ENCODE results near the gene GSTA5. TPM values are rescaled to one million over a fixed set of nuclear protein-coding genes. Genes with fewer than 3 reads are reported as not detected.

GSTA5 gene
- total RNA-seq, 1 experiment from 2014 or later: not detected

- H3K9ac ChIP-seq (ENCODE audit: low read length): peak overlapping the region; percentile 68
Measured at GRCh38 chr6:52881996-52882841, 41.6 kb upstream of the GSTA5 start.

More at GRCh38 chr6:52881996-52882841, 41.6 kb upstream of the GSTA5 start:
- no peaks in the 10 kb centered on the region for H3K79me2 ChIP-seq (ENCODE audit: insufficient read depth, low read length)
- DNase-seq (ENCODE audit: low read depth, low spot score) (peak; percentile 55), ATAC-seq (peak; percentile 97)
- peak overlapping the region; percentile 99 for H3K4me2 ChIP-seq (ENCODE audit: low read length)
- intact Hi-C loops (cut with micrococcal nuclease): loop anchor here (2.0 kb wide), 1 partner anchor 113 kb away; the partner anchor contains the start of gene GSTA4
- peak overlapping the region; percentile 49 for H3K27ac ChIP-seq (ENCODE audit: low read depth, low read length)
- H3K9me3 ChIP-seq (ENCODE audit: control insufficient read depth in 1 of 2, insufficient read depth in 1 of 2, low read depth in 1 of 2, low read length in 2 of 2): no peaks in the 10 kb centered on the region
- no peaks in the 10 kb centered on the region for H4K20me1 ChIP-seq (ENCODE audit: insufficient read depth)
- POLR2A ChIA-PET: no interaction called here
- TSS peak; percentile 69 for BruUV-seq (replicated peaks)
- H3K36me3 ChIP-seq (ENCODE audit: control insufficient read depth in 1 of 2, insufficient read depth in 2 of 2, low read length in 2 of 2): no peaks in the 10 kb centered on the region
- H3K9me2 ChIP-seq (ENCODE audit: insufficient read depth): no peaks in the 10 kb centered on the region
- H3K4me1 ChIP-seq (ENCODE audit: control insufficient read depth in 1 of 2, insufficient read depth in 2 of 2, low read length in 2 of 2): peaks cover 3 to 20% of the 10 kb centered on the region in 2 experiments
- no peaks in the 10 kb centered on the region for H3K27me3 ChIP-seq (ENCODE audit: insufficient read depth, low read length)
- CTCF ChIA-PET: interaction anchor here (1.0 kb wide), 1 partner anchor 113 kb away, joined by 3 read pairs; the partner anchor contains the start of gene GSTA4
- H3K4me3 ChIP-seq (replicated peaks in 1 of 2; ENCODE audit: low read depth in 1 of 2, low read length in 2 of 2): peak overlapping the region; percentile 62 to 69
- RAD21 ChIA-PET (ENCODE audit: low non-redundant PET in 1 of 2, low total read pairs in 2 of 2, uncharacterized antibody in 2 of 2, unreplicated experiment in 2 of 2): no interaction called here
- no peak for TF ChIP-seq ZFX (IDR thresholded peaks at IDR 0.05)
- no peak for TF ChIP-seq CEBPB (IDR thresholded peaks at IDR 0.05; ENCODE audit: low read depth)
- 0 out of 2 replicates have a peak, but pooled peaks have one; percentile 24 for TF ChIP-seq EGR1 (IDR thresholded peaks at IDR 0.05; ENCODE audit: low read depth)
- no peak for TF ChIP-seq CBX3 (IDR thresholded peaks at IDR 0.05; ENCODE audit: low read depth)
- TF ChIP-seq SIN3A (IDR thresholded peaks at IDR 0.05; ENCODE audit: low read depth): no peak
- no peak for TF ChIP-seq ELF1 (IDR thresholded peaks at IDR 0.05; ENCODE audit: borderline replicate concordance, low read depth)
- no peak for TF ChIP-seq SRF (IDR thresholded peaks at IDR 0.05; ENCODE audit: low read depth)
- TF ChIP-seq YY1 (IDR thresholded peaks at IDR 0.05; ENCODE audit: extremely low read depth, insufficient replicate concordance, low read depth, low read length): no peak
- no peak; the same call in none of the 2 replicates for TF ChIP-seq SP1 (IDR thresholded peaks at IDR 0.05; ENCODE audit: low read depth)
- no peak for TF ChIP-seq JUND (IDR thresholded peaks at IDR 0.05)
- TF ChIP-seq POLR2AphosphoS5 (IDR thresholded peaks at IDR 0.05; ENCODE audit: low read depth, low read length): peak; percentile 64
- no peak for TF ChIP-seq TCF7L2 (IDR thresholded peaks at IDR 0.05; ENCODE audit: borderline replicate concordance, extremely low read depth, insufficient read depth, insufficient read length)
- no peak for TF ChIP-seq ATF3 (IDR thresholded peaks at IDR 0.05)
- peak; percentile 52 for TF ChIP-seq MAX (IDR thresholded peaks at IDR 0.05)
- no peak for TF ChIP-seq EZH2phosphoT487 (IDR thresholded peaks at IDR 0.05; ENCODE audit: borderline replicate concordance)
- TF ChIP-seq RAD21 (IDR thresholded peaks at IDR 0.05; ENCODE audit: low read depth): peak; percentile 66
- no peak for TF ChIP-seq POLR2A (IDR thresholded peaks at IDR 0.05; ENCODE audit: borderline replicate concordance, extremely low read depth, insufficient read depth, insufficient read length)
- no peak for TF ChIP-seq EZH2 (IDR thresholded peaks at IDR 0.05)
- TF ChIP-seq ZNF274 (IDR thresholded peaks at IDR 0.05; ENCODE audit: low read depth, low read length): no peak
- peak; percentile 78 to 85 (median 82) for TF ChIP-seq CTCF (IDR thresholded peaks at IDR 0.05 in 2 of 3, conservative IDR thresholded peaks at IDR 0.05 in 1 of 3; ENCODE audit: borderline replicate concordance in 1 of 3, insufficient read depth in 1 of 3, low read depth in 2 of 3, low read length in 2 of 3)
- TF ChIP-seq FOSL1 (IDR thresholded peaks at IDR 0.05; ENCODE audit: low read depth): no peak
- H2AFZ ChIP-seq (ENCODE audit: low read depth, low read length, poor library complexity, severe bottlenecking): peak overlapping the region; percentile 90
